Measurements from ENCODE around the gene DPYD.

DPYD gene

DNA sequence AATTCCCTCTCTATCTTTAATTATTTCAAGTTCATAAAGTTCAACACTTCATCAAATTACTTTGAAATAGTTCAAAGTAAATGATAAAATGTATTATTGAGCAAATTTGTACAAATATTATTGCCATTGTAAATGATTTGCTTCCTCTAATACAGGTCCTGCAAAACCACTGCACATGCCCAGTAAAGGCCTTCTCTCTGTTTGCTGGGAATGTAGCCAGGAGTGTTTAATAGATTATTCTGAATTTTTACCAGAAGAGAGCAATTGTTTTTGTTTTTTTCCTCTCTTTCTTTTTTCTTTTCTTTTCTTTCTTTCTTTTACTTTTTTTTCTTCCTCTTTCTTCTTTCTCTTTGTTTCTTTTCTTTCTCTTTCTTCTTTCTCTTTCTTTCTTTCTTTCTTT, 713.0 kb downstream of the DPYD start:
- no peak for DNase-seq (ENCODE audit: low read depth in 3 of 3)

DNA sequence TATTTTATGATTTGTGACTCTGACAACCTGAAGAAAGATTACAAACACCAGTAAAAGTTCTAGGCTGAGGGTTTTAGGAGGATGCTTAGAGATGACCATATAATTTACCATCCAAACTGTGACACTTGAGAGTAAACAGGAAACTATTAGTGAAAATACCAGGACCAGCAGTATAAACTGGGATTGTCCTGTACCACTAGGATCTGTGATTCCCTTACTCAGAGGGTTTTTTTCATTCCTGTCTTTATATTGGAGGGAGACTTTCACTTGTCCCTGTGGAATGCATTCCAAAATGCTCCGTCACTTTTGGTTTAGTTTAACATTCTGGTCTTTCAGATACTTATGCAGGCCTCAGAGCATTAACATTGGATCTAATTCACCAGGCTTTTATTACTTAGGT, 716.4 kb downstream of the DPYD start:
- no peak for DNase-seq (ENCODE audit: low read depth in 3 of 3)

GRCh38 chr1:97202481-97203380, 718.1 kb downstream of the DPYD start:
- DNase-seq (ENCODE audit: low read depth in 3 of 3): no peak

DNA sequence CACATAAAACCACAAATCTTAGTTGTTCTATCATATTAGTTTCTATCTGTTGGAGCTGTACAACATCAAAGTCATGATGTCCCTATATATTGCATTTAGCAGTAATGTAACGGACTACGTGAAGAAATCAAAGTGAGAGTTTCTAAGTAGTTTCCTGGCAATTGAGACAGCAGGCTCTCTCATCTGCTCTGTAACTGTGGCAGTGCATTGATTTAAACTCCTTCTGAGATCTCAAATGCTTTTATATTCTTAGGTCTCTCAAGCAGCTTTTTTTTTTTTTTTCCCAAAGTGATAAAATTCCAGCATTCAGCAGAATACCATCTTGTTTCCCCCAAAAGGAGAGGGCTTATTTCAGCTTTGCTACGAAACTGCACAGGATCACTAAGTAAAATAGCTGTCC, 719.2 kb downstream of the DPYD start:
- no peak for DNase-seq (ENCODE audit: low read depth in 3 of 3)

- no peak for DNase-seq (ENCODE audit: low read depth in 3 of 3)
Measured at GRCh38 chr1:97200595-97200994, 720.2 kb downstream of the DPYD start.

GRCh38 chr1:97196825-97197516, 723.9 kb downstream of the DPYD start:
- no peak for DNase-seq (ENCODE audit: low read depth in 3 of 3)

DNA sequence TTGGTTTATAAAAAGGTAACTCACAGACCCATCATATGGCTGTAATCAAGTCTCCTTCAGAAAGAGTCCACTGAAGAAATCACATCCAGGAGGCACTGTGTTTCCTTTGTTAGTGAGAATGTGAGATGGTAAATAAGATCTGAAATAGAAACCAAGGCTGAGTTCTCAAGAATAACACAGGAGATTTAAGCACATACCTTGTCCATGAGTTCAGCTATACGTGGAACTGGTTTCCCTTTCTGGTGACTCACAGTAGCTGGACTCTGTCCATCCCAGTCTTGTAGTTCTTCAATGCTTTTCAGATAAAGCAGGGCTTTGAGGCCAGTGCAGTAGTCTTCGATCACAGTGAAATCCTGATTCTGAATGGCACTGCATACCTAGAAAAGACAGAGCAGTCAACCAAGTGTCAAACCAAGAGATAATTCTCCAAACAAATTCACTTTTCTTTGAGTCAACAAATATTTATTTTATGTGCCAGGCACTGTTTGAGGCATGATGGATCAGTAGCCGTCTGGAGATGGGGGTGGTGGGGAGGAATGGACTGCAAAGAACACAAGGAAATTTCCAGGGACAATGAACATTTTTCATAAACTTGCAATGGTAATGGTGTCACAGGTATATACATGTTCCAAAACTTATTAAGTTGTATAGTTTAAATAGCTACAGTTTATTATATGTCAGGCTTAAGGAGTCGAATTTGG, 727.8 kb downstream of the DPYD start:
- no peak for DNase-seq (ENCODE audit: low read depth in 3 of 3)

DNA sequence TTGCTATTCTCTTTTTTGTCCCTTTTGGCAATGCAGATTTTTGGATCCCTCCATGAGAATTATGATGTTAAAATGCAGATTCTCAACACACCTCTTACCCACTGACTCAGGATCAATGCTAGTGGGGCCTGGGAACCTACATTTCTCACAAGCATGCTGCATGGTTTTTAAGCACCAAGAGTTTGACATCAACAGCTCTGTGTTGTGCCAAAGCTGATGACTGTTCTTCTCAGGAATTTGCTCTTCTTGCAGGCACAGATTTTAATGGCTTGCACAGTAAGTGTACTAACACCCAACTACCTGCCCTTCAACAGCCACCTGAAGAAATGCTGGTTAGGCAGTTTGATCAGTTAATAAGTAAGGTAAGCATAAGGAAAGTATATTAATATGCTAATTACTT, 730.5 kb downstream of the DPYD start:
- no peak for DNase-seq (ENCODE audit: low read depth in 3 of 3)

- DNase-seq (ENCODE audit: low read depth in 3 of 3): no peak
Measured at GRCh38 chr1:97186381-97186780, 734.5 kb downstream of the DPYD start.

DNA sequence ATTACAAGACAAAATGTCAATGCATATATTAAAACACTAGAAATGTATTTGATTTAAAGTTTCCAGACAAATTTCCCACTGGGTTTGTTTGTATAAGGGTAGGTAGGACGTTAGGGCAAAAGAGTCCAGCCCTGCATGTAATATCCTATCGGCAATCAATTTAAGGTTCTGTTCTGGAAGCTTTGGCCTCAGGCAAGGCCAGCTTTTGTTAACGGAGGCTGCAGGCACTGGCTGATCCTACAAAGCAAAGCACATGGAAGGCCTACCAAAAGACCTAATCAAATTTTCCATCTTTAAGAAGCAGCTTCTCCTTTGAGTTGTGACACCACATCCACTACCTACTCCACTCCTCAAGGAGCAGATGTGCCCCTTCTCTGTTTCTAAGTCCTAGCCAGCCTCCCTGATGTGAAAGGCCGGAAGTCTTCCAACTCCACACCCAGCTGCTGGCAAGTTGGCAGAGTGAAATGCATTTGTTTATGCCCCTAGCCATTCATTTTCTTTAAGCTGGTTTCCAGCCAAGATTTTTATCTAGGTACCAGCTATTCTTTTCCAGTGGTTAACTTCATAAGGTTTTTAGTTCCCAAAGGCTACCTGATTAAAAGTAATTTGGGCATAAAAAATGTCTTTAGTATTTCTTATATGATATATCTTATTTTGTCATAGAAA, 746.7 kb downstream of the DPYD start:
- no peak for DNase-seq (ENCODE audit: low read depth in 3 of 3)

DNA sequence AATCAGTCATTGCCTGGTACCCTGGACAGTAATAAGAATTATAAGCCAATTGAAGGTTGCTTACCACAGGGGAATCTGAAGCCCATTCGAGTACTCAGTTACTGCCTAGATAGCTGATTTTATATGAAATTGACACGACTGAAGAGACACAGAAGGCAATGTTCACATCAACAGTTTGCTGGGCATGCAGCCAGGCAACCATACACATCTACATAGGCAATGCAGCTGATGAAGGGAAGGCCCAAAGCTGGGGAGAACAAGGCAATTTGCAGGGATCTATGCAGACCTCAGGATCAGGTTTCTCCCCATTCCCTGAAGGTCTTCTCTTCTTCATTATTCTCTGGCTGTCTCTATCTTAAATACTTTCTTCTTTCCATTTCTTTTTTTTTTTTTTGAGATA, 750.5 kb downstream of the DPYD start:
- DNase-seq (ENCODE audit: low read depth in 3 of 3): no peak

- no peak for DNase-seq (ENCODE audit: low read depth in 3 of 3)
Measured at GRCh38 chr1:97168056-97168455, 752.8 kb downstream of the DPYD start.

GRCh38 chr1:97167246-97167645, 753.6 kb downstream of the DPYD start:
- no peak for DNase-seq (ENCODE audit: low read depth in 3 of 3)

DNA sequence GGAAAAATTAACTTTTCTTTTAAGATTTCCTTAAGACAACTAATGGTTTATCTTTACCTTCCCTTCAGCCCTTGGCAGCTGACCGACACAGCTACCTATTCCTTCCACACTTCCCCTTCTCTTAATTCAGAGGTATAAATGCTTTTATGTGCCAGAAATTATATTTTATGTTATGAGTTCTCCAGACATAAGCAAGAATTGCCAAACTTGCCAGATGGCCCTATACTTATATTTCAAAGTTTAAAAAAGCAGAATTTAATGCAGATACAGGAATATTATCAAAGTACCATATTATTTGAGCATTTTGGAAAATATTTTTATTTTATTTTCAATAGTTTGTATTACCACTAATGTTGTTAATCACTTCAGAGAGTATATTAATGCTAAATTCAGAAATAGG, 754.2 kb downstream of the DPYD start:
- no peak for DNase-seq (ENCODE audit: low read depth in 3 of 3)

DNA sequence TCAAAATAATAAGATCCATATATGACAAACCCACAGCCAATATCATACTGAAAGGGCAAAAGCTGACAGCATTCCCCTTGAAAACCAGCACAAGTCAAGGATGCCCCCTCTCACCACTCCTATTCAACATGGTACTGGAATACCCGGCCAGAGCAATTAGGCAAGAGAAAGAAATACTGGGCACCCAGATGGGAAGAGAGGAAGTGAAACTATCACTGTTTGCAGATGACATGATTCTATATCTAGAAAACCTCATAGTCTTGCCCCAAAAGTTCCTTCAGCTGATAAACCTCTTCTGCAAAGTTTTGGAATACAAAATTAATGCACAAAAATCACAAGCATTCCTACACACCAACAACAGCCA, 756.6 kb downstream of the DPYD start:
- no peak for DNase-seq (ENCODE audit: low read depth in 3 of 3)

DNA sequence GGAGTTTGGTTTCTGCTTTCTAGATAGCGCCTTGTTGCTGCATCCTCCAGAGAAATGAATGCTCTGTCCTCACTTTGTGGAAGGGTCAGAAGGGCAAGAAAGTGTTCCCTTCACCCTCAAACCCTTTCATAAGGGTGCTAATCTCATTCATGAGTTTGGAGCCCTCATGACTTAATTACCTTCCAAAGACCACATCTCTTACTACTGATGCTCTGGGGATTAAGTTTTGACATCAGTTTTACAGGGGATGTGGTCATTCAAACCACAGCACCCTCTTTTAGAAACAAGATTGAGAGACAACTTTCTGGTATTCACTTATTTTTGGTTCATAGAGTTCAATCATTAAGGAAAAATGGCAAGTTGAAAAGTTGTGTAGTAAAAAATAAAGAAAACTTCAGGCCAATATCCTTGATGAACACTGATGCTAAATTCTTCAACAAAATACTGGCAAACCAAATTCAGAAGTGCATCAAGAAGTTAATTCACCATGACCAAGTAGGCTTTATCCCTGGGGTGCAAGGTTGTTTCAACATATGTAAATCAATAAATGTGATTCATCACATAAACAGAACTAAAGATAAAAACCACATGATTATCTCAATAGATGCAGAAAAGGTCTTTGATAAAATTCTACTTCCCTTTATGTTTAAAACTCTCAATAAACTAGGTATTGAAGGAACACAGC, 757.1 kb downstream of the DPYD start:
- DNase-seq (ENCODE audit: low read depth in 3 of 3): no peak

DNA sequence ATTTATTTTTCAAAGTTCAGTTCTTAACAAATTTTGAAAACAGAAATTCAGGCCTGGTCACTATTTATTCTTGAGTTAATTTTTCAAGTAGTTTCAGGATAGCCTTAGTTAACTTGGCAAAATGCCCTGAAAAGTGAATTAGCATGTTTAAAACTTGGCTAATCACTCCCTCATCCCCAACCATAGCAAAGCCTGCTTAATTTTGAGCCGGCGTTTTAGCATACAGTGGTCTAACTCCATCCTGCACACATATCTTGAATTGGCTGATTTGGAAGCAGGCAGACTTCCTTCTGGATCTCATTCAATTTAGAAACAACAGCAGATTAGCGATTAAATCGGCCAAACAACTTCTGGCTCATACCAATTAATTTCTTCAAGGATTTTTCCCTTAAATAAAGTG, 760.0 kb downstream of the DPYD start:
- no peak for DNase-seq (ENCODE audit: low read depth in 3 of 3)

DNA sequence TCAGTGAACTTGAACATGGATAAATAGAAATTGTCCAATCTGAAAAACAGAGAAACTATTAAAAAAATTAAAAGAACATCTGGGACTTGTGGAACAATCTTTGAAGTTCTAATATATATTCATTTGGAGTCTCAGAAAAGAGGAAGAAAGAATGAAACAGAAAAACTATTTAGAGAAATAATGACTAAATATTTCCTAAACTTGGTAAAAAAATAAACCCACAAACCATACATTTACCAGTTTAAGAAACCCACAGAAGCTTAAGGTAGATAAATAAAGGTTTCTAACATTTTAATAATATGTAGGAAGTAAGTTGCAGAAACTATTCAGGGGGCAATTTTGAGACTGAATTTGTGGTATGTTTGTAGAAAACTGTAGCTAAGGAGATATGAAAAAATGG, 761.5 kb downstream of the DPYD start:
- DNase-seq (ENCODE audit: low read depth in 3 of 3): no peak

DNA sequence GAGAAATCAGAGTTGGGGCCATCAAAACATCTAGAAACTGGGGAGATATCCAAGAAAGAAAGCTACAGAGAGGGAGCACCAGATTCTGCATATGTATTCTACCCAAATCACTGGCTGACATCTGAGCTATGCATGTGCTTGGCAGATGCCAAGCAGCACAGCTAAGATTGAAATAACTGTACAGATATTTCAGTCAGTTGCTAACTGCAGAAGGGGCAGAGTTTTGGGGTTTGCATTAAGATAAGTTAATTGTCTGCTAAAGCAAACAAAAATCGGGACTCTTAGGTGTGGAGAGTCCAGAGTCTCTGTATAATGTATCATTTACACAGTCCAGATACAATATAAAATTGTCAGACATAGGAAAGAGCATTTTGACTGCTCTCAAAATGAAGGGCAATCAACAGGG, 762.1 kb downstream of the DPYD start:
- DNase-seq (ENCODE audit: low read depth in 3 of 3): no peak

- no peak for DNase-seq (ENCODE audit: low read depth in 3 of 3)
Measured at GRCh38 chr1:97157991-97158390, 762.8 kb downstream of the DPYD start.

- no peak for DNase-seq (ENCODE audit: low read depth in 3 of 3)
Measured at GRCh38 chr1:97151651-97152050, 769.2 kb downstream of the DPYD start.
